Liver (tissue), 3 donors: Measurements from ENCODE around the gene FBXO28.
"Not testable (repeated sequence)": the region's sequence is repeated elsewhere in the genome, so short reads cannot be mapped to it uniquely, and the experiment has no call there.

Source experiments
- GABPA ChIP-seq, 2 donors: IDR thresholded peaks in 1 of 2; conservative IDR thresholded peaks in 1 of 2; 2 replicates each; pipeline ENCODE4 v1.6.1; 2016; ENCODE audit warnings: antibody characterized with exemption in 2 of 2, mild to moderate bottlenecking in 1 of 2, moderate library complexity in 1 of 2
- JUND ChIP-seq, 2 donors: IDR thresholded peaks; 2 replicates each; pipeline ENCODE4 v1.6.1; 2016; ENCODE audit warnings: antibody characterized with exemption in 2 of 2
- RAD21 ChIP-seq, 2 donors: IDR thresholded peaks; 2 replicates each; pipeline ENCODE4 v1.6.1; 2016; ENCODE audit warnings: antibody characterized with exemption in 2 of 2, mild to moderate bottlenecking in 2 of 2
- SP1 ChIP-seq: IDR thresholded peaks from 2 replicates; pipeline ENCODE4 v1.6.1; 2018; ENCODE audit warnings: antibody characterized with exemption, mild to moderate bottlenecking
- TF ChIP-seq, protein P1 (sequence below): fragments of 150-350 bp; IDR thresholded peaks from 2 replicates; pipeline ENCODE4 v1.5.1; 2017; ENCODE audit warnings: improper control_type of control experiment, low read depth, low read length; ENCODE audit not compliant: missing input control
- donor health status: healthy.
- donor health status: healthy.

DNA sequence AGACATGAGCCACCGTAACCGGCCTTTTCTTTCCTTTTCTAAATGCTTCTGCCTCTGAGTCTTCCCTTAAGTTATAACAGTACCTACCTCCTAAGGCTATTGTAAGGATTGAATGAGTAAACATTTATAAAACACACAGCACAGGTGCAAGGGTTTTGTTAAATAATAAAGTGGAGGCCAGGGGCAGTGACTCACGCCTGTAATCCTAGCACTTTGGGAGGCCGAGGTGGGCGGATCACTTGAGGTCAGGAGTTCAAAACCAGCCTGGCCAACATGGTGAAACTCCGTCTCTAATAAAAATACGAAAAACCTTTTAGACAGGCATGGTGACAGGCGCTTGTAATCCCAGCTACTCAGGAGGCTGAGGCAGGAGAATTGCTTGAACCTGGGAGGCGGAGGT is 34.3 kb upstream of the FBXO28 start:
- not testable (repeated sequence) for TF ChIP-seq JUND (IDR thresholded peaks at IDR 0.05); SP1; GABPA (IDR thresholded peaks at IDR 0.05 in 1 of 2, conservative IDR thresholded peaks at IDR 0.05 in 1 of 2); RAD21 (IDR thresholded peaks at IDR 0.05)
- TF ChIP-seq, protein P1, sequence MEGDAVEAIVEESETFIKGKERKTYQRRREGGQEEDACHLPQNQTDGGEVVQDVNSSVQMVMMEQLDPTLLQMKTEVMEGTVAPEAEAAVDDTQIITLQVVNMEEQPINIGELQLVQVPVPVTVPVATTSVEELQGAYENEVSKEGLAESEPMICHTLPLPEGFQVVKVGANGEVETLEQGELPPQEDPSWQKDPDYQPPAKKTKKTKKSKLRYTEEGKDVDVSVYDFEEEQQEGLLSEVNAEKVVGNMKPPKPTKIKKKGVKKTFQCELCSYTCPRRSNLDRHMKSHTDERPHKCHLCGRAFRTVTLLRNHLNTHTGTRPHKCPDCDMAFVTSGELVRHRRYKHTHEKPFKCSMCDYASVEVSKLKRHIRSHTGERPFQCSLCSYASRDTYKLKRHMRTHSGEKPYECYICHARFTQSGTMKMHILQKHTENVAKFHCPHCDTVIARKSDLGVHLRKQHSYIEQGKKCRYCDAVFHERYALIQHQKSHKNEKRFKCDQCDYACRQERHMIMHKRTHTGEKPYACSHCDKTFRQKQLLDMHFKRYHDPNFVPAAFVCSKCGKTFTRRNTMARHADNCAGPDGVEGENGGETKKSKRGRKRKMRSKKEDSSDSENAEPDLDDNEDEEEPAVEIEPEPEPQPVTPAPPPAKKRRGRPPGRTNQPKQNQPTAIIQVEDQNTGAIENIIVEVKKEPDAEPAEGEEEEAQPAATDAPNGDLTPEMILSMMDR, result not testable (repeated sequence)
